Memory B cell (primary cell): Measurements from ENCODE around the gene HRG.
A peak's percentile ranks its signal among the peaks of the same experiment; 100 is the strongest.

Source experiments
- ATAC-seq: fragments of 150-1000 bp; cut with Tn5 transposase; 2 replicates; pipeline ENCODE4 v1.10.0; 2021; ENCODE audit warnings: low read depth, mild to moderate bottlenecking, moderate library complexity
- DNase-seq, 2 donors: peaks; one replicate each; pipeline ENCODE4 v3.0.0; 2022; ENCODE audit warnings: low spot score in 2 of 2
- H3K27ac Mint-ChIP-seq: one replicate; pipeline ENCODE4 v1.8.0; 2022; ENCODE audit warnings: mild to moderate bottlenecking, moderate library complexity, mixed read lengths
- H3K27me3 Mint-ChIP-seq: one replicate; pipeline ENCODE4 v1.8.0; 2022; ENCODE audit warnings: mixed read lengths
- H3K36me3 Mint-ChIP-seq: one replicate; pipeline ENCODE4 v1.8.0; 2022; ENCODE audit warnings: mild to moderate bottlenecking, mixed read lengths
- H3K4me1 Mint-ChIP-seq: one replicate; pipeline ENCODE4 v1.8.0; 2022; ENCODE audit warnings: mixed read lengths
- H3K4me3 Mint-ChIP-seq: one replicate; pipeline ENCODE4 v1.8.0; 2022; ENCODE audit warnings: mild to moderate bottlenecking, moderate library complexity, mixed read lengths
- H3K9me3 Mint-ChIP-seq: one replicate; pipeline ENCODE4 v1.8.0; 2022; ENCODE audit warnings: mixed read lengths

Gene HRG

DNA sequence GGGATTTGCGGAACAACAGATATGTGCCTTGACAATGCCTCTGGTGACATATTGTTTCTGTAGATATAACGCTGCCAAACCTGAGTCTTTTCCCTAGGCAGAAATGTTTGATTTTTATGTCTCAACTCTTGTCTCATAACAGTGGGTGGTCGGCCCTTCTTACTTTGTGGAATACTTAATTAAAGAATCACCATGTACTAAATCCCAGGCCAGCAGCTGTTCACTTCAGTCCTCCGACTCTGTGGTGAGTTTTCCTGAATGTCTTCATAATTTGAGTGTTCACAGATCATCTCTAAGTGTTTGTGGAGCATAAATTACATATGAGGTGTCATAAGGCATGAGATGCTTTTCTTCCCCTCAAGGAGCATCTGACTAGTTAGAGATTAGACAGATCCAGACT, 19.7 kb upstream of the HRG start:
- no peak for ATAC-seq
- H3K27me3 Mint-ChIP-seq: peaks cover 2% of the 10 kb centered on the region
- H3K36me3 Mint-ChIP-seq: no peaks in the 10 kb centered on the region
- H3K4me1 Mint-ChIP-seq: peaks cover 9% of the 10 kb centered on the region
- no peaks in the 10 kb centered on the region for H3K9me3 Mint-ChIP-seq
- no peak for DNase-seq
- H3K27ac Mint-ChIP-seq: no peak overlapping the region
- no peak overlapping the region for H3K4me3 Mint-ChIP-seq

GRCh38 chr3:186646841-186647240, 19.0 kb upstream of the HRG start:
- no peak overlapping the region for H3K27ac Mint-ChIP-seq
- no peaks in the 10 kb centered on the region for H3K9me3 Mint-ChIP-seq
- no peak for DNase-seq
- H3K4me3 Mint-ChIP-seq: no peak overlapping the region
- peaks cover 9% of the 10 kb centered on the region for H3K4me1 Mint-ChIP-seq
- H3K36me3 Mint-ChIP-seq: no peaks in the 10 kb centered on the region
- peaks cover 2% of the 10 kb centered on the region for H3K27me3 Mint-ChIP-seq
- ATAC-seq: no peak

GRCh38 chr3:186648851-186649250, 17.0 kb upstream of the HRG start:
- Mint-ChIP-seq H3K27ac (no peak overlapping the region), H3K4me1 (peaks cover 21% of the 10 kb centered on the region), H3K4me3 (no peak overlapping the region), H3K27me3 (no peaks in the 10 kb centered on the region), H3K36me3 (no peaks in the 10 kb centered on the region), H3K9me3 (no peaks in the 10 kb centered on the region)
- DNase-seq: no peak
- ATAC-seq: no peak

- no peaks in the 10 kb centered on the region for H3K9me3 Mint-ChIP-seq
- H3K4me1 Mint-ChIP-seq: peaks cover 18% of the 10 kb centered on the region
- peak overlapping the region; percentile 82 for H3K27ac Mint-ChIP-seq
- no peaks in the 10 kb centered on the region for H3K36me3 Mint-ChIP-seq
- DNase-seq: no peak
- ATAC-seq: no peak
- no peak overlapping the region for H3K4me3 Mint-ChIP-seq
- no peaks in the 10 kb centered on the region for H3K27me3 Mint-ChIP-seq
These were observed 14.1 kb upstream of the HRG start for GRCh38 chr3:186651678-186652215.

DNA sequence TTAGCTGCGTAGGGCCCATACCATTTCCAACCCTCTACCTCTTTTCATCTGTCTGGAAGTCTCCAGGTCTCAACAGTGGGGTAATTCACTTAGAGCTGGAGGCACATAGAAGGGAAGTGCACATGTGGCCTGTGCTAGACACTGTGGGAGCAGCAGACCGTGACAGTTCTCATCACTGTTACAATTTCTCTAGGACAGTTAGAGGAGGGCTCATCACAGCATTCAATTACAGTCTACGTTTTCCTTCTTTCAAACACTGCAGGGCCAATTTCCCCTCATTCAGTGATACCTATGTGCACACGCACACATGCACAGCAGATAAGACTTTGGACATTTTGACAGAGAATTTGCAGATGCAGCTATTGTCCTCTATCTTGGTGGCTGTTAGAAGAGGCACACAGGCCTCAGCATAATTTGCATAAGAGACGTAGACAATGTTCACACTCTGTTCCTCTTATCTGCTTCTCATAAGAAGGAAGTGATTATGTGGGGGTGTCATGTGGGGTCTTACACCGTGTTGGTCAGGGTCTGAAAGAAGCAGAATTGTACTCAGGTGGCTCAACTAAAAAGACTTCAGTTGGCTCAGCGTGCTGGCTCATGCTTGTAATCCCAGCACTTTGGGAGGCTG, 12.6 kb upstream of the HRG start:
- DNase-seq (peak; percentile 43 to 55), ATAC-seq (peak; percentile 95)
- H3K27ac Mint-ChIP-seq: peak overlapping the region; percentile 82
- H3K9me3 Mint-ChIP-seq: no peaks in the 10 kb centered on the region
- H3K4me3 Mint-ChIP-seq: peak overlapping the region; percentile 58
- H3K4me1 Mint-ChIP-seq: peaks cover 18% of the 10 kb centered on the region
- no peaks in the 10 kb centered on the region for H3K36me3 Mint-ChIP-seq
- no peaks in the 10 kb centered on the region for H3K27me3 Mint-ChIP-seq

GRCh38 chr3:186653984-186654383, 11.8 kb upstream of the HRG start:
- H3K27ac Mint-ChIP-seq: peak overlapping the region; percentile 82
- ATAC-seq: no peak
- no peak overlapping the region for H3K4me3 Mint-ChIP-seq

DNA sequence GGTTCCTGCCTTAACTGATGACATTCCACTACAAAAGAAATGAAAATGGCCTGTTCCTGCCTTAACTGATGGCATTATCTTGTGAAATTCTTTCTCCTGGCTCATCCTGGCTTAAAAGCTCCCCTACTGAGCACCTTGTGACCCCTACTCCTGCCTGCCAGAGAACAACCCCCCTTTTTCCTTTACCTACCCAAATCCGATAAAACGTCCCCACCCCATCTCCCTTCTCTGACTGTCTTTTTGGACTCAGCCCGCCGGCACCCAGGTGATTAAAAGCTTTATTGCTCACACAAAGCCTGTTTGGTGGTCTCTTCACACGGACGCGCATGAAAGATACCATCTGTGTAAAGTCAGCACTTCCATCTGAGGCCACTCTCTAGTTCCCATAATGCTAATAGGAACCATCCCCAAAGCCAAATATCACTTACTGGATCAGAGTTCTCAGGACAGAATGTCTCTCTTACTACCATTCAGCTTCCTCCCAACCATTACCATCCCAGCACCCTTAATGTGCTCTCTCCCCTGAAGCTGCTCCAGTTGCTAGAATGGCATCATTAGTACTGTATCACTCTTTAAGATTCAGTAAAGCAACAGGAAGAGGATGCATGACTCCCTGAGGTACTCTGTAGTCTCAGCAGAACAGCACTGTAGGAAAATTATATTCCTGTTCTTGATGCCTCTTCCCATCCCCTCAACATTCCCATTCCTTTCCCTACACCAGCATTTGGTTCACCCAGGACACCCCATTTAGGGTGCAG, 2.3 kb upstream of the HRG start:
- Mint-ChIP-seq H3K9me3 (no peaks in the 10 kb centered on the region), H3K4me1 (no peaks in the 10 kb centered on the region), H3K27me3 (peaks cover 11% of the 10 kb centered on the region), H3K27ac (no peak overlapping the region), H3K36me3 (no peaks in the 10 kb centered on the region), H3K4me3 (no peak overlapping the region)
- no peak for ATAC-seq
- DNase-seq: no peak

More at GRCh38 chr3:186653984-186654383, 11.8 kb upstream of the HRG start:
- no peak for DNase-seq
- no peaks in the 10 kb centered on the region for H3K36me3 Mint-ChIP-seq
- peaks cover 18% of the 10 kb centered on the region for H3K4me1 Mint-ChIP-seq
- H3K27me3 Mint-ChIP-seq: peaks cover 1% of the 10 kb centered on the region
- H3K9me3 Mint-ChIP-seq: no peaks in the 10 kb centered on the region

DNA sequence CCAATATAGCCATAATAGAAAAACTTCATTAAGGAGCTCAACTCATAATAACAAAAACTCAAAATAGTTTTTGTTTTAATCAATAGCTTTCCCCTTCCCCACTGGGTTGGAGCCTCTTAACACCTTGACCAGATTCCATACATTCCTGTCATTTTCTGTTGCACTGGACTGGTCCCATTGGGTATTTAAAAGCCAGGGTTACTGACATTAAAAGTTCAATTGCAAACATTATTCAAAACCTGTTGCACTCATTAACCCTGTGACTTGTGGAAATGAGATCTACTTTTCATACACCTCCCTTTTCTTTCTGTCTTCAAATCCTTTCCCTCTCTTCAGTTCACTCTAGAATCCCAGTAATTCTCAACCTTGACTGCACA, 1.7 kb upstream of the HRG start:
- no peaks in the 10 kb centered on the region for H3K4me1 Mint-ChIP-seq
- no peaks in the 10 kb centered on the region for H3K9me3 Mint-ChIP-seq

DNA sequence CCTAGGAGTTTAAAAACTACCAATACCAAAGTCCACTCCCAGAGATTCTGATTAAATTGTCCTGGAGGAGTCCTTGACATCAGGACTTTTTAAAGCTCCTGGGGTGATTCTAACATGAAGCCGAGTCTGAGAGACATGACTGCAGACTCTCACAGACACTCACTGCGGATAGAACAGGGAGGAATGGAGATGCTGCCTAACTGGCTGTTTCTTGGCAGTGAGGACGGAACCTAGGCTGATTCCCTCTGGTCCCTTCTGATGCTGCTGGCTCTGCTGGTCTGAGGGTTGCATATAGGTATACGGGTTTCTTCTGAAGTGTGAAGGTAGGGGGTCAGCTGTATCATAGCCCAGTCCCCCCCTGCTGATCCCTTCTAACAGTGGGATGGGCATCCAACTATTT, 1.3 kb upstream of the HRG start:
- DNase-seq (no peak), ATAC-seq (no peak)
- no peaks in the 10 kb centered on the region for H3K9me3 Mint-ChIP-seq
- no peak overlapping the region for H3K27ac Mint-ChIP-seq
- H3K27me3 Mint-ChIP-seq: peaks cover 9% of the 10 kb centered on the region
- H3K4me3 Mint-ChIP-seq: no peak overlapping the region
- no peaks in the 10 kb centered on the region for H3K36me3 Mint-ChIP-seq
- H3K4me1 Mint-ChIP-seq: peaks cover 2% of the 10 kb centered on the region

More for the DNA sequence above, 1.7 kb upstream of the HRG start:
- DNase-seq: no peak
- no peak overlapping the region for H3K27ac Mint-ChIP-seq
- H3K36me3 Mint-ChIP-seq: no peaks in the 10 kb centered on the region
- no peak for ATAC-seq
- H3K4me3 Mint-ChIP-seq: no peak overlapping the region
- H3K27me3 Mint-ChIP-seq: peaks cover 10% of the 10 kb centered on the region

GRCh38 chr3:186668426-186668825, 2.6 kb downstream of the HRG start:
- no peak for ATAC-seq
- Mint-ChIP-seq H3K27me3 (peaks cover 10% of the 10 kb centered on the region), H3K4me3 (no peak overlapping the region), H3K9me3 (no peaks in the 10 kb centered on the region), H3K27ac (no peak overlapping the region), H3K36me3 (no peaks in the 10 kb centered on the region), H3K4me1 (peaks cover 5% of the 10 kb centered on the region)
- no peak for DNase-seq

- no peak for ATAC-seq
- no peak overlapping the region for H3K4me3 Mint-ChIP-seq
- no peaks in the 10 kb centered on the region for H3K9me3 Mint-ChIP-seq
These were observed 3.7 kb downstream of the HRG start for GRCh38 chr3:186669378-186670084.

DNA sequence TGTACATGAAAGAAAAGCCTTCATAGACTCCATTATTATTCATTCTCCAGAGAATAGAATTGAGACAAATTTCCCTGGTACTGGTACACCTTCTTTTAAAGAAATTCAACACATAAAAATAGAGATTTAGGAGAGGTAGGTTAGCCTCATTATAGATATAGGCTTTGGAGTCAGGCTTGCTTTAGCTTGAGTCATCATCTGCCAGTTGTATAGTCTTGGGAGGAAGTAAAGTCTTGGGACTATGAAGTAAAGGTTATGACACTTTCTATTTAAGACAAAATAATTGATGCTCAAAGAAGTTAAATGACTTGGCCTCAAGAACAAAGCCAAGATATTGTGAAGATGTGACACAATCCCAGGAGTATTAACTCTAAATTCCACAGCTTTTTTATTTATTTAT, 4.3 kb downstream of the HRG start:
- ATAC-seq: no peak
- Mint-ChIP-seq H3K4me3 (no peak overlapping the region), H3K4me1 (peaks cover 7% of the 10 kb centered on the region), H3K27me3 (peaks cover 9% of the 10 kb centered on the region), H3K9me3 (no peaks in the 10 kb centered on the region), H3K36me3 (no peaks in the 10 kb centered on the region), H3K27ac (no peak overlapping the region)
- no peak for DNase-seq

More at GRCh38 chr3:186669378-186670084, 3.7 kb downstream of the HRG start:
- Mint-ChIP-seq H3K27me3 (peaks cover 6% of the 10 kb centered on the region), H3K4me1 (peaks cover 5% of the 10 kb centered on the region), H3K27ac (no peak overlapping the region), H3K36me3 (no peaks in the 10 kb centered on the region)
- no peak for DNase-seq

DNA sequence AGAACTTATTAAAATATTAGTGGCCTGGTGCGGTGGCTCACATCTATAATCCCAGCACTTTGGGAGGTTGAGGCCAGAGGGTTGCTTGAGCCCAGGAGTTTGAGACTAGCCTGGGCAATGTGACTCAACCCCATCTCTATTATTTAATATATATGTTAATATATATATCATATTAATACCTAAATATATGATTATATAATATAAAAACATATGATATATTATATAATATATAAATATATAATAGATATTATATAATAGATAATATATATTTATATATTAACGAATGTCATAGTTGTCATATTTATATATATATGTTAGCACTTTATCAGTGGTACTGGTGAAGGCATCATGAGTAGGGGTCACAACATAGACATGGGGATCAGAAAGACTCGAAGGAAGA, 5.2 kb downstream of the HRG start:
- no peak overlapping the region for H3K27ac Mint-ChIP-seq
- DNase-seq (no peak), ATAC-seq (no peak)
- H3K4me1 Mint-ChIP-seq: peaks cover 7% of the 10 kb centered on the region
- H3K9me3 Mint-ChIP-seq: no peaks in the 10 kb centered on the region
- no peaks in the 10 kb centered on the region for H3K36me3 Mint-ChIP-seq
- peaks cover 7% of the 10 kb centered on the region for H3K27me3 Mint-ChIP-seq
- H3K4me3 Mint-ChIP-seq: no peak overlapping the region

DNA sequence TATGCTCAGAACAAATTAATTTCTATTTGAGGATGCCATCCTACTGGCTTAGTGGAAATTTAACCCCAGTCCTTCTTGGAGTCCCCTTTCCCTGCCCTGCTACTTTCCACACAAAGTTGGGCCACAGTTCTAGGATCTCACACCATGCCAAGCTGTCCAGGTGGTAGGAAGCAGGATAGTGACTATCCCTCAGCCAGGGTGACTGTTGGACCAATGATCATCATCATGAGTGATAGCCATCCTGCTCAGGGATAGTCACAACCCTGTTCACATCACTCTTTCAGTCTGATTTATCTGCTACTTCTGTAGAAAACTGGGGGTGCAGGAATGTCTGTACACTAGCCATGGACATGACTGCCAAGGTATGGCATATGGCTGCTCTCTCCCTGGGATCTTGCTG, 12.8 kb downstream of the HRG start:
- no peaks in the 10 kb centered on the region for H3K36me3 Mint-ChIP-seq
- H3K9me3 Mint-ChIP-seq: no peaks in the 10 kb centered on the region
- no peak overlapping the region for H3K27ac Mint-ChIP-seq
- peaks cover 2% of the 10 kb centered on the region for H3K4me1 Mint-ChIP-seq
- H3K4me3 Mint-ChIP-seq: no peak overlapping the region
- no peak for ATAC-seq
- DNase-seq: no peak
- H3K27me3 Mint-ChIP-seq: peaks cover 26% of the 10 kb centered on the region
